ENCODE measurements around the gene ANKRD45. TPM values are rescaled to one million over a fixed set of nuclear protein-coding genes. Genes with fewer than 3 reads are reported as not detected.
"Not testable (repeated sequence)": the region's sequence is repeated elsewhere in the genome, so short reads cannot be mapped to it uniquely, and the experiment has no call there.

Gene ANKRD45
- total RNA-seq, 1 experiment from 2014 or later: 0.44 TPM

DNA sequence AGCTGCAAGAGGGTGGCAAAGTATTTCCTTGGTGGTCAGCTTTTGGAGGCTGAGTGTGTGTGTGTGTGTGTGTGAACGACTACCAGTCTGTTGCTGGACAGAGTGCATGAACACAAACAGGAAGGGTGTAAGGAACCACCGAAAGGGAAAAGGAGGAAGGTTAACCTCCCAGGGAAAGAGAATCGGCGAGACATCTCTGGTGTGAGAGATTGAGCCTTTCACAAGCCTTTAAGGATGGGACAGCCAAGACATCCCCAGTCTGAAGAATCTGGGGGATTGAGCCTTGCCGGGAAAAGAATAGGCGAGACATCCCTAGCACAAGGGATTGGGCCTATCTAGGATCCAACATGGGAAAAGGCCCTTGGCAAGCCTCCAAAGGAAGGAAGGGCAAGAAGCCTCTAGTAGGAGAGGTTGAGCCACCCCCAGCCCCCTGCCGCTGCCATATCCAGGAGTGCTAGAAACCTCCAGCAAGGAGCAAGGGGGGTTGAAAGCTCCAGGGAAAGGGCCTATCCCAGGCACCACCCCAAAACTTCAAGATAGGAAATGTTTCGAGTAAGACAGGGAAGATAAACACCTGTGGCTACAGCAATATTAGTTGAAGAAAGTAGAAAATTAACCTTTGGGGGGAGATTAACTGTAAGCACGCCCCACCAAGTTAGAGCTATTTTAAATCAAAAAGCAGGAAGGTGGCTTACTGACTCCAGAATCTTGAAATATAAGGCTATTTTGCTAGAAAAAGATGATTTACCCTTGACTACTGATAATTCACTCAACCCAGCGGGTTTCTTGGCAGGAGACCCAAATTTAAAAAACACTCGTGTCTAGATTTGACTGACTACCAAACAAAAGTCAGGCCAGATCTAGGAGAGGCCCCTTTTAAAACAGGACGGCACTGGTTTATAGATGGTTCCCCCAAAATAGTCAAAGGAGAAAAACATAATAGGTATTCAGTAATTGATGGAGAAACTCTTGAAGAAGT lies 31.3 kb downstream of the ANKRD45 start:
- ChIA-PET POLR2A (no interaction called here), CTCF (no interaction called here)
- no peak overlapping the region for H2AFZ ChIP-seq (ENCODE audit: low read depth, low read length, poor library complexity, severe bottlenecking)

DNA sequence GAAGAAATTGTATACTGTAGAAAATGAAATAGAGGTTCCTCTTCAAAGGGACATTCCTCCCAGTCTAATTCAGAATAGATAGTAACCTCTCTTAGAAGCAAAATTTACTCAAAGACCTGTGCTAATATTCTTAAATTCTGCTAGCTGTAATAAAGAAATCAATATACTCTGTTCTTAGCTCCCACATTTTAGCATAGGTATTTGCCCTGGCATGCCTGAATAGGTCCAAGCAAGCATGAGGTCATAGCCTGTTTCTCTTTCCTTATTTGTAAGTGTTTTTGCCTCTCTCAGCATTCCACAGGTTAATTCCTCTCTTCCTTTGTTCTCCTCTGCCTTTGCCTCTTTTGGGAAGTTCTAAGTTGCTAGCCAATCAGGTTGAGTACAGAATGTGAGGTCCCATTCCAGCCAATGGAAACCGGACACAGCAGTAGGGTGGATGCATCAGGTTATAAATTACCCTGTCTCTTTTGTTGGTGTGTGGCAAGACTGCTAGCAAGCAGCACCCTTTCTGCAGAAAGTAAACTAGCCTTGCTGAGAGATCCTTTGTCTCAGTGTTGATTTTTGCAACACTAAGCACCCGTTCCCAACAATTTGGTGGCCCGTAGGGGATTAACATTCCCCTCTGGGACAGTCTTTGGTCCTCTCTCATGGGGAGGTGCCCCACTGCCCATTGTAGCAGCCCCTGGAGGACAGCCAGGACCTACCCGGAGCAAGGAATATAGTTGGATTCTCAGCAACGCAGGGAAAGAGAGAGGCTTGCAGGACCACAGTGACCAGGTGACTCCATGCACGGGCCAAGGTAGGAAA lies 32.2 kb downstream of the ANKRD45 start:
- H3K4me3 ChIP-seq (replicated peaks in 1 of 2; ENCODE audit: low read depth in 1 of 2, low read length in 2 of 2); RAD21 ChIA-PET (ENCODE audit: low non-redundant PET in 1 of 2, low total read pairs in 2 of 2, uncharacterized antibody in 2 of 2, unreplicated experiment in 2 of 2); ATAC-seq; DNase-seq (ENCODE audit: low read depth, low spot score); H3K9me2 ChIP-seq (ENCODE audit: insufficient read depth); H4K20me1 ChIP-seq (ENCODE audit: insufficient read depth); CTCF ChIA-PET; H3K79me2 ChIP-seq (ENCODE audit: insufficient read depth, low read length); H3K27ac ChIP-seq (ENCODE audit: low read depth, low read length); H3K9me3 ChIP-seq (ENCODE audit: control insufficient read depth in 1 of 2, insufficient read depth in 1 of 2, low read depth in 1 of 2, low read length in 2 of 2); intact Hi-C loops (cut with micrococcal nuclease); H3K4me1 ChIP-seq (ENCODE audit: control insufficient read depth in 1 of 2, insufficient read depth in 2 of 2, low read length in 2 of 2); H3K27me3 ChIP-seq (ENCODE audit: insufficient read depth, low read length); H3K36me3 ChIP-seq (ENCODE audit: control insufficient read depth in 1 of 2, insufficient read depth in 2 of 2, low read length in 2 of 2); BruUV-seq (replicated peaks); POLR2A ChIA-PET; H3K9ac ChIP-seq (ENCODE audit: low read length); H3K4me2 ChIP-seq (ENCODE audit: low read length); H2AFZ ChIP-seq (ENCODE audit: low read depth, low read length, poor library complexity, severe bottlenecking): not testable (repeated sequence)

More for the DNA sequence above, 31.3 kb downstream of the ANKRD45 start:
- no peak for TF ChIP-seq ZFX (IDR thresholded peaks at IDR 0.05)
- TF ChIP-seq ELF1 (IDR thresholded peaks at IDR 0.05; ENCODE audit: borderline replicate concordance, low read depth): no peak
- TF ChIP-seq SRF (IDR thresholded peaks at IDR 0.05; ENCODE audit: low read depth): no peak
- TF ChIP-seq TCF7L2 (IDR thresholded peaks at IDR 0.05; ENCODE audit: borderline replicate concordance, extremely low read depth, insufficient read depth, insufficient read length): no peak
- no peak overlapping the region for H3K4me2 ChIP-seq (ENCODE audit: low read length)
- H3K4me1 ChIP-seq (ENCODE audit: control insufficient read depth in 1 of 2, insufficient read depth in 2 of 2, low read length in 2 of 2): no peaks in the 10 kb centered on the region
- H3K9ac ChIP-seq (ENCODE audit: low read length): no peak overlapping the region
- H3K27me3 ChIP-seq (ENCODE audit: insufficient read depth, low read length): no peaks in the 10 kb centered on the region
- H3K36me3 ChIP-seq (ENCODE audit: control insufficient read depth in 1 of 2, insufficient read depth in 2 of 2, low read length in 2 of 2): no peaks in the 10 kb centered on the region
- no peak overlapping the region for H3K27ac ChIP-seq (ENCODE audit: low read depth, low read length)
- intact Hi-C loops (cut with micrococcal nuclease): no loop called here
- no peak overlapping the region for H3K4me3 ChIP-seq (replicated peaks in 1 of 2; ENCODE audit: low read depth in 1 of 2, low read length in 2 of 2)
- H3K9me2 ChIP-seq (ENCODE audit: insufficient read depth): no peaks in the 10 kb centered on the region; the same call in 1 of the 2 replicates
- DNase-seq (ENCODE audit: low read depth, low spot score) (no peak), ATAC-seq (no peak)
- BruUV-seq (replicated peaks): no TSS peak
- no peaks in the 10 kb centered on the region for H4K20me1 ChIP-seq (ENCODE audit: insufficient read depth)
- RAD21 ChIA-PET (ENCODE audit: low non-redundant PET in 1 of 2, low total read pairs in 2 of 2, uncharacterized antibody in 2 of 2, unreplicated experiment in 2 of 2): no interaction called here
- H3K79me2 ChIP-seq (ENCODE audit: insufficient read depth, low read length): no peaks in the 10 kb centered on the region
- H3K9me3 ChIP-seq (ENCODE audit: control insufficient read depth in 1 of 2, insufficient read depth in 1 of 2, low read depth in 1 of 2, low read length in 2 of 2): 0 out of 4 replicates have a peak, but pooled peaks cover 0 to 4% of the 10 kb centered on the region in 2 experiments

All from HCT116 (cell line).